OCI-LY7 (cell line): ENCODE results near the gene CNTNAP3B. TPM values are rescaled to one million over a fixed set of nuclear protein-coding genes. Genes with fewer than 3 reads are reported as not detected.
"Not testable (repeated sequence)": the region's sequence is repeated elsewhere in the genome, so short reads cannot be mapped to it uniquely, and the experiment has no call there.

Source experiments
- BruUV-seq: library from RNA; stranded (reverse); fragments of 400-500 nt; replicated peaks from 2 replicates; lab custom pipeline; 2021; lab: Mats Ljungman, UMichigan
- CTCF ChIA-PET: fragments of 300-600 bp; sonication (Branson Sonifier 250); formaldehyde crosslinking; loops from one replicate; lab custom pipeline; 2022; ENCODE audit warnings: antibody characterized with exemption; ENCODE audit not compliant: unreplicated experiment; lab: Charles Lee
- POLR2A ChIA-PET: fragments of 300-600 bp; sonication (Branson Sonifier 250); formaldehyde crosslinking; loops from one replicate; lab custom pipeline; 2022; ENCODE audit warnings: antibody characterized with exemption; lab: Charles Lee
- DNase-seq: peaks from one replicate; pipeline ENCODE4 v3.0.0-alpha.2; 2015; ENCODE audit warnings: low spot score
- H2AFZ ChIP-seq: fragments of 200-600 bp; sonication (generic), shearing (Covaris generic); 2 replicates; pipeline ENCODE4 v1.6.1; 2014; ENCODE audit warnings: mild to moderate bottlenecking, antibody characterized with exemption, low read length, moderate library complexity
- H3K27ac ChIP-seq: fragments of 200-600 bp; sonication (generic); 2 replicates; pipeline ENCODE4 v1.5.1; 2014; ENCODE audit warnings: mixed run types, low read depth, mild to moderate bottlenecking, moderate library complexity, low read length, inconsistent platforms; ENCODE audit not compliant: poor library complexity, severe bottlenecking
- H3K36me3 ChIP-seq: fragments of 200-600 bp; sonication (generic); 2 replicates; pipeline ENCODE4 v1.6.1; 2014; ENCODE audit warnings: mild to moderate bottlenecking, antibody characterized with exemption, low read length, moderate library complexity, mixed read lengths; ENCODE audit not compliant: insufficient read depth
- H3K4me1 ChIP-seq: fragments of 200-600 bp; sonication (generic); 2 replicates; pipeline ENCODE4 v1.5.1; 2014; ENCODE audit warnings: mild to moderate bottlenecking, low read length; ENCODE audit not compliant: insufficient read depth, poor library complexity, severe bottlenecking
- H3K4me2 ChIP-seq: fragments of 200-600 bp; sonication (generic); 2 replicates; pipeline ENCODE4 v1.6.1; 2014; ENCODE audit warnings: mild to moderate bottlenecking, low read length
- H3K4me3 ChIP-seq: fragments of 200-600 bp; sonication (generic); 2 replicates; pipeline ENCODE4 v1.5.1; 2014; ENCODE audit warnings: mild to moderate bottlenecking, low read depth, low read length; ENCODE audit not compliant: poor library complexity, severe bottlenecking
- H3K79me2 ChIP-seq: fragments of 200-600 bp; sonication (generic); 2 replicates; pipeline ENCODE4 v1.6.1; 2016; ENCODE audit warnings: low read depth, mild to moderate bottlenecking, low read length, moderate library complexity, mixed read lengths; ENCODE audit not compliant: insufficient read depth
- H3K9me2 ChIP-seq: fragments of 200-600 bp; sonication (generic); 2 replicates; pipeline ENCODE4 v1.6.1; 2016; ENCODE audit warnings: mild to moderate bottlenecking, low read length, mixed read lengths; ENCODE audit not compliant: insufficient read depth
- H3K9me3 ChIP-seq: fragments of 200-600 bp; sonication (generic); 2 replicates; pipeline ENCODE4 v1.6.1; 2014; ENCODE audit warnings: mild to moderate bottlenecking, mixed run types, low read length, mixed read lengths
- H4K20me1 ChIP-seq: fragments of 200-600 bp; sonication (generic); 2 replicates; pipeline ENCODE4 v1.6.1; 2014; ENCODE audit warnings: mild to moderate bottlenecking, antibody characterized with exemption, low read length, moderate library complexity, mixed read lengths; ENCODE audit not compliant: insufficient read depth
- intact Hi-C: fragments of 100-400 bp; cut with micrococcal nuclease; formaldehyde crosslinking; loops from one replicate; pipeline ENCODE4 v1.10.0; 2022; ENCODE audit not compliant: unreplicated experiment
- total RNA-seq, 2 experiments: library from RNA; depleted of rRNA in 1 of 2; stranded (reverse); fragments of >200 nt in 1 of 2; shearing (Covaris generic) in 1 of 2; gene quantifications; 2 replicates each; pipeline ENCODE4 v1.2.3, GENCODE V29; 2014 to 2022

CNTNAP3B gene
- total RNA-seq, 2 experiments from 2014 or later: not detected

GRCh38 chr9:41898720-41899343, 230.4 kb downstream of the CNTNAP3B start:
- POLR2A ChIA-PET, intact Hi-C loops, BruUV-seq: not testable (repeated sequence)

DNA sequence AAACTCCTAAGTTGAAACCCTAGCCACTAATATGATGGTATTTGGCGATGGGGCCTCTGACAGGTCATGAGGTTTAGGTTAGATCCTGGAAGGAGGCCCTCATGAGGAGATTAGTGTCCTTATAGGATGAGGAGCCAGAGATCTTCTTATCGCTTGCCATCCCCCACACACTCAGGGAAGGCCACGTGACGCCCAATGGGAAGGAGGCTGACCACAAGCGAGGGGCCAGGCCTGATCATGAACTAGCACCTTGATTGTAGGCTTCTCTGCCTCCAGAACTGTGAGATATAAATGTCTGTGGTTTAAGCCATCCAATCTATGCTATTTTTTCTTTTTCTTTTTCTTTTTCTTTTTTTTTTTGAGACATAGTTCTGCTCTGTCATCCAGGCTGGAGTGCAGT, 254.7 kb downstream of the CNTNAP3B start:
- intact Hi-C loops, H3K9me2 ChIP-seq, H3K4me1 ChIP-seq, BruUV-seq, CTCF ChIA-PET, H2AFZ ChIP-seq, POLR2A ChIA-PET, H3K9me3 ChIP-seq, H3K36me3 ChIP-seq, H3K4me2 ChIP-seq, H3K27ac ChIP-seq, H4K20me1 ChIP-seq, H3K79me2 ChIP-seq, DNase-seq, H3K4me3 ChIP-seq: not testable (repeated sequence)

More at GRCh38 chr9:41898720-41899343, 230.4 kb downstream of the CNTNAP3B start:
- H3K9me3 ChIP-seq, H3K4me3 ChIP-seq, CTCF ChIA-PET, H3K9me2 ChIP-seq, H3K4me2 ChIP-seq, H2AFZ ChIP-seq, H3K79me2 ChIP-seq, H3K27ac ChIP-seq, H3K4me1 ChIP-seq, H4K20me1 ChIP-seq, H3K36me3 ChIP-seq, DNase-seq: not testable (repeated sequence)

DNA sequence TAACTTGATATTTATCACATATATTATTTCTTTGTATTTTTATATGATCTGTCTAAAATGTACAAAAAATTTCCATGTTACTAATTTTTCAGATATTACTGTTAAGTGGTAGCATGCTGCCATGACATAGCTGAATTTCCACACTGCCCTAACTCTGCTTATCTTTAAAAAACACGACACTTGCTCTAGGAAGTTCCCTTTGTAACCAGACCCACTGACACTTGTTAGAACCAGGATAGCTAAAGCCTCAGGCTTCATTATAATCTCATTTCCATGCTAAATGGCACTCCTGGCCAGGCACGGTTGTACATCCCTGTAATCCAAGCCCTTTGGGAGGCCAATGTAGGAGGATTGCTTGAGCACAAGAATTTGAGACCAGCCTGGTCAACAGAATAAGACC, 273.8 kb downstream of the CNTNAP3B start:
- intact Hi-C loops, DNase-seq, H3K79me2 ChIP-seq, H3K9me3 ChIP-seq, H2AFZ ChIP-seq, BruUV-seq, POLR2A ChIA-PET, H3K36me3 ChIP-seq, H3K4me2 ChIP-seq, H3K4me1 ChIP-seq, CTCF ChIA-PET, H4K20me1 ChIP-seq, H3K9me2 ChIP-seq, H3K4me3 ChIP-seq, H3K27ac ChIP-seq: not testable (repeated sequence)

- H2AFZ ChIP-seq, H3K27ac ChIP-seq, H3K4me3 ChIP-seq, CTCF ChIA-PET, BruUV-seq, DNase-seq, H3K4me2 ChIP-seq, H3K9me2 ChIP-seq, intact Hi-C loops, H3K9me3 ChIP-seq, H3K4me1 ChIP-seq, H3K79me2 ChIP-seq, POLR2A ChIA-PET, H3K36me3 ChIP-seq, H4K20me1 ChIP-seq: not testable (repeated sequence)
These were observed 277.1 kb downstream of the CNTNAP3B start for GRCh38 chr9:41851848-41852740.

- CTCF ChIA-PET, H3K9me2 ChIP-seq, H3K9me3 ChIP-seq, H4K20me1 ChIP-seq, BruUV-seq, H3K79me2 ChIP-seq, H3K36me3 ChIP-seq, H3K4me3 ChIP-seq, H2AFZ ChIP-seq, intact Hi-C loops, H3K4me2 ChIP-seq, H3K4me1 ChIP-seq, DNase-seq, H3K27ac ChIP-seq, POLR2A ChIA-PET: not testable (repeated sequence)
These were observed 281.4 kb downstream of the CNTNAP3B start for GRCh38 chr9:41847829-41848228.
